HEK293 (cell line): ENCODE measurements around the gene ACTL6B.

Source experiments
- BCL11A ChIP-seq: fragments of 450-650 bp; formaldehyde crosslinking; IDR thresholded peaks from 2 replicates; pipeline ENCODE4 v1.5.1; 2016; ENCODE audit warnings: low read depth, missing biosample characterization, missing genetic modification characterization
- BCL11B ChIP-seq: fragments of 450-650 bp; formaldehyde crosslinking; IDR thresholded peaks from 2 replicates; pipeline ENCODE4 v1.5.1; 2016; ENCODE audit warnings: low read depth, missing biosample characterization, missing genetic modification characterization
- ELK4 ChIP-seq: IDR thresholded peaks from 2 replicates; pipeline ENCODE4 v1.6.1; 2011; ENCODE audit warnings: mild to moderate bottlenecking, low read depth, low read length, borderline replicate concordance
- GLIS1 ChIP-seq: fragments of 450-650 bp; formaldehyde crosslinking; IDR thresholded peaks from 2 replicates; pipeline ENCODE4 v1.5.1; 2016; ENCODE audit warnings: missing biosample characterization, missing genetic modification characterization
- GLIS2 ChIP-seq: fragments of 450-650 bp; formaldehyde crosslinking; IDR thresholded peaks from 2 replicates; pipeline ENCODE4 v1.5.1; 2016; ENCODE audit warnings: missing biosample characterization, missing genetic modification characterization
- IKZF3 ChIP-seq: fragments of 450-650 bp; IDR thresholded peaks from 2 replicates; pipeline ENCODE4 v1.5.0; 2018; ENCODE audit warnings: missing biosample characterization, mild to moderate bottlenecking, missing genetic modification characterization, moderate library complexity
- KLF1 ChIP-seq: fragments of 450-650 bp; formaldehyde crosslinking; IDR thresholded peaks from 2 replicates; pipeline ENCODE4 v1.5.1; 2016; ENCODE audit warnings: missing biosample characterization, missing genetic modification characterization
- KLF16 ChIP-seq: fragments of 450-650 bp; formaldehyde crosslinking; IDR thresholded peaks from 2 replicates; pipeline ENCODE4 v1.5.1; 2017; ENCODE audit warnings: missing biosample characterization, missing genetic modification characterization
- MEIS1 ChIP-seq: sonication (generic); formaldehyde crosslinking; IDR thresholded peaks from 2 replicates; pipeline ENCODE4 v1.8.1; 2022; ENCODE audit warnings: missing genetic modification reagents, mild to moderate bottlenecking, borderline replicate concordance
- MYNN ChIP-seq: fragments of 450-650 bp; formaldehyde crosslinking; IDR thresholded peaks from 2 replicates; pipeline ENCODE4 v1.5.1; 2016; ENCODE audit warnings: missing biosample characterization, missing genetic modification characterization, borderline replicate concordance
- MZF1 ChIP-seq: fragments of 450-650 bp; formaldehyde crosslinking; IDR thresholded peaks from 2 replicates; pipeline ENCODE4 v1.5.1; 2017; ENCODE audit warnings: missing biosample characterization, missing genetic modification characterization, borderline replicate concordance
- REPIN1 ChIP-seq: fragments of 450-650 bp; formaldehyde crosslinking; IDR thresholded peaks from 2 replicates; pipeline ENCODE4 v1.5.1; 2017; ENCODE audit warnings: missing biosample characterization, missing genetic modification characterization, low read depth
- TRIM28 ChIP-seq: IDR thresholded peaks from 2 replicates; pipeline ENCODE4 v1.6.1; 2011; ENCODE audit warnings: low read length, control low read depth, borderline replicate concordance
- WT1 ChIP-seq: fragments of 450-650 bp; formaldehyde crosslinking; IDR thresholded peaks from 2 replicates; pipeline ENCODE4 v1.5.1; 2016; ENCODE audit warnings: missing biosample characterization, missing genetic modification characterization
- YY2 ChIP-seq: fragments of 450-650 bp; formaldehyde crosslinking; IDR thresholded peaks from 2 replicates; pipeline ENCODE4 v1.5.1; 2016; ENCODE audit warnings: missing biosample characterization, missing genetic modification characterization
- ZBTB10 ChIP-seq: fragments of 450-650 bp; formaldehyde crosslinking; IDR thresholded peaks from 2 replicates; pipeline ENCODE4 v1.5.1; 2016; ENCODE audit warnings: missing biosample characterization, missing genetic modification characterization
- ZBTB17 ChIP-seq: fragments of 450-650 bp; formaldehyde crosslinking; IDR thresholded peaks from 2 replicates; pipeline ENCODE4 v1.5.1; 2016; ENCODE audit warnings: missing biosample characterization, missing genetic modification characterization
- ZEB2 ChIP-seq: fragments of 450-650 bp; formaldehyde crosslinking; IDR thresholded peaks from 2 replicates; pipeline ENCODE4 v1.5.1; 2016; ENCODE audit warnings: missing biosample characterization, missing genetic modification characterization
- ZNF114 ChIP-seq: fragments of 450-650 bp; formaldehyde crosslinking; IDR thresholded peaks from 2 replicates; pipeline ENCODE4 v1.5.0; 2017; ENCODE audit warnings: missing biosample characterization, missing genetic modification characterization
- ZNF146 ChIP-seq: fragments of 450-650 bp; formaldehyde crosslinking; IDR thresholded peaks from 2 replicates; pipeline ENCODE4 v1.5.1; 2016; ENCODE audit warnings: missing biosample characterization, missing genetic modification characterization
- ZNF155 ChIP-seq: fragments of 450-650 bp; formaldehyde crosslinking; IDR thresholded peaks from 2 replicates; pipeline ENCODE4 v1.5.1; 2016; ENCODE audit warnings: missing biosample characterization, missing genetic modification characterization
- ZNF157 ChIP-seq: fragments of 450-650 bp; formaldehyde crosslinking; IDR thresholded peaks from 2 replicates; pipeline ENCODE4 v1.5.1; 2016; ENCODE audit warnings: missing biosample characterization, missing genetic modification characterization
- ZNF174 ChIP-seq: fragments of 450-650 bp; formaldehyde crosslinking; IDR thresholded peaks from 2 replicates; pipeline ENCODE4 v1.5.0; 2017; ENCODE audit warnings: missing biosample characterization, mild to moderate bottlenecking, missing genetic modification characterization
- ZNF223 ChIP-seq: fragments of 450-650 bp; formaldehyde crosslinking; IDR thresholded peaks from 2 replicates; pipeline ENCODE4 v1.5.1; 2016; ENCODE audit warnings: missing biosample characterization, missing genetic modification characterization
- ZNF274 ChIP-seq, 2 experiments: fragments of 200-500 bp in 1 of 2; fragments of 450-650 bp in 1 of 2; sonication (Bioruptor generic) in 1 of 2; formaldehyde crosslinking in 1 of 2; IDR thresholded peaks; 2 replicates each; pipeline versions ENCODE4 v1.5.1 to v1.6.1; 2014 to 2016; ENCODE audit warnings: borderline replicate concordance in 1 of 2, inconsistent platforms in 1 of 2, low read length in 1 of 2, missing biosample characterization in 1 of 2, missing genetic modification characterization in 1 of 2
- ZNF311 ChIP-seq: fragments of 450-650 bp; formaldehyde crosslinking; IDR thresholded peaks from 2 replicates; pipeline ENCODE4 v1.5.1; 2017; ENCODE audit warnings: missing biosample characterization, missing genetic modification characterization, borderline replicate concordance
- ZNF416 ChIP-seq: fragments of 450-650 bp; formaldehyde crosslinking; IDR thresholded peaks from 2 replicates; pipeline ENCODE4 v1.5.1; 2016; ENCODE audit warnings: missing biosample characterization, missing genetic modification characterization
- ZNF426 ChIP-seq: fragments of 450-650 bp; formaldehyde crosslinking; IDR thresholded peaks from 2 replicates; pipeline ENCODE4 v1.5.1; 2017; ENCODE audit warnings: missing biosample characterization, missing genetic modification characterization, mild to moderate bottlenecking, inconsistent platforms, moderate library complexity
- ZNF473 ChIP-seq: fragments of 450-650 bp; formaldehyde crosslinking; IDR thresholded peaks from 2 replicates; pipeline ENCODE4 v1.5.1; 2017; ENCODE audit warnings: missing biosample characterization, missing genetic modification characterization
- ZNF518A ChIP-seq: fragments of 450-650 bp; formaldehyde crosslinking; conservative IDR thresholded peaks from 2 replicates; pipeline ENCODE4 v1.5.1; 2016; ENCODE audit warnings: low read depth, missing biosample characterization, missing genetic modification characterization
- ZNF521 ChIP-seq: fragments of 450-650 bp; formaldehyde crosslinking; IDR thresholded peaks from 2 replicates; pipeline ENCODE4 v1.5.1; 2017; ENCODE audit warnings: missing biosample characterization, mild to moderate bottlenecking, missing genetic modification characterization
- ZNF701 ChIP-seq: fragments of 450-650 bp; formaldehyde crosslinking; IDR thresholded peaks from 2 replicates; pipeline ENCODE4 v1.5.1; 2016; ENCODE audit warnings: missing biosample characterization, missing genetic modification characterization
- ZNF791 ChIP-seq: fragments of 450-650 bp; formaldehyde crosslinking; IDR thresholded peaks from 2 replicates; pipeline ENCODE4 v1.5.1; 2016; ENCODE audit warnings: missing biosample characterization, missing genetic modification characterization

ACTL6B gene

GRCh38 chr7:100673302-100673941 is 17.2 kb upstream of the ACTL6B start, which contains the start of gene GNB2 (continued):
- no peak for TF ChIP-seq ZNF518A
- TF ChIP-seq GLIS2 (tag by site-specific recombination) = peak; percentile 69; the same call in 1 of the 2 replicates
- TF ChIP-seq ZNF274 (IDR thresholded peaks at IDR 0.05; ENCODE audit: low read length) = no peak
- no peak for TF ChIP-seq ZNF274 (tag by site-specific recombination; IDR thresholded peaks at IDR 0.05; ENCODE audit: borderline replicate concordance)
- TF ChIP-seq ZNF146 (tag by site-specific recombination) = peak; percentile 83
- TF ChIP-seq YY2 (tag by site-specific recombination) = peak; percentile 73; the same call in 1 of the 2 replicates
- no peak for TF ChIP-seq ZNF174 (tag by site-specific recombination)
- peak; percentile 77; the same call in 1 of the 2 replicates for TF ChIP-seq ZNF701 (tag by site-specific recombination)
- no peak for TF ChIP-seq BCL11B (tag by site-specific recombination)
- no peak for TF ChIP-seq TRIM28
- TF ChIP-seq WT1 (tag by site-specific recombination) = peak; percentile 83
- peak; percentile 93 for TF ChIP-seq ZBTB17 (tag by site-specific recombination)
- peak; percentile 72 for TF ChIP-seq GLIS1 (tag by site-specific recombination)
- TF ChIP-seq ZNF791 (tag by site-specific recombination) = 0 out of 2 replicates have a peak, but pooled peaks have one; percentile 31
- TF ChIP-seq ZNF157 = no peak
- TF ChIP-seq KLF16 = peak; percentile 85
- TF ChIP-seq ZNF155 (tag by site-specific recombination) = no peak
- TF ChIP-seq MEIS1 (CRISPR knock-in tag) = no peak
- no peak for TF ChIP-seq ELK4
- TF ChIP-seq ZNF114 (tag by site-specific recombination) = no peak
- peak; percentile 92 for TF ChIP-seq KLF1 (tag by site-specific recombination)
- peak; percentile 99 for TF ChIP-seq ZEB2 (tag by site-specific recombination)
- no peak for TF ChIP-seq ZNF521 (tag by site-specific recombination)
- no peak for TF ChIP-seq ZNF311
- no peak for TF ChIP-seq BCL11A (tag by site-specific recombination)
- TF ChIP-seq ZNF416 = no peak
- TF ChIP-seq ZBTB10 (tag by site-specific recombination) = peak; percentile 96
- TF ChIP-seq ZNF223 (tag by site-specific recombination) = no peak
- no peak; the same call in 1 of the 2 replicates for TF ChIP-seq MZF1 (tag by site-specific recombination)
- TF ChIP-seq IKZF3 (tag by site-specific recombination) = peak; percentile 100
- no peak for TF ChIP-seq ZNF473
- no peak for TF ChIP-seq MYNN (tag by site-specific recombination)
- TF ChIP-seq ZNF426 (tag by site-specific recombination) = no peak
- 0 out of 2 replicates have a peak, but pooled peaks have one; percentile 81 for TF ChIP-seq REPIN1 (tag by site-specific recombination)
